ENCODE results near the gene TWSG1.
"Not testable (repeated sequence)": the region's sequence is repeated elsewhere in the genome, so short reads cannot be mapped to it uniquely, and the experiment has no call there.

Gene TWSG1

GRCh38 chr18:9428862-9429661 is 94.5 kb downstream of the TWSG1 start:
- DNase-seq, result no peak

DNA sequence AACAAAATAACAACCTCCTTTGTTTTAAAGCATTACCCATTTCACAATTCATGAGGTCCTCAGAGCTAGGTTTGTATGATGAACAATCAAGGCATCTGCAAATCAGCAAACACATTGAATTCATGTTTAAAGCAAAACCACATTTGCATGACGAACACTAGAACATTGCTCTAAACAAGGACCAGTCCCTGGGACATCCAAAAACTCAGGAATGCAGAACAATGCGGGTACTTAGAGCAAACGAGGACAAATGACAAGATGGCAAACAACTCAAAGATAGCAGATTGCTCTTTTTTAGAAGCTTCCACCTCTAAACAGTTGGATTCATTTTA is 95.1 kb downstream of the TWSG1 start:
- DNase-seq, result no peak

- not testable (repeated sequence) for DNase-seq
Observed at GRCh38 chr18:9430315-9430714, 95.7 kb downstream of the TWSG1 start.

DNA sequence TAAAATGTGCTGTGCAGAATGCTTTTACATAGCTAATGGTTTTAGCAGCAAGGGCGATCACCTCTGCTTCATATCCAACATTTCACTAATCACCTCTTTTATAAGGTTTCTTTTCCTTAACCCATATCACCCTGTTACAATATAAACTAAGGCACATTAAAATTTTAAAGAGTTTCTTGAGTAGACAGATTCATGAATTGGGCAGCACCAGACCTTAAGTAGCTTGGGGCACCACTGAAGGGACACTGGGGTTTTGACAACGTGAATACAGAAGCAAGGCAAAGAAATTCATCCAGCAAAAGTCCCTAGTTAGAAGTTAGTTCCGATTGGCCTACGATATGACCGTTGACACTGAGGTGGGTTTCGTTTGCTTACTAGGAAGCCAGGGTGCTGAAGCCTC is 96.7 kb downstream of the TWSG1 start:
- DNase-seq, result no peak

GRCh38 chr18:9433122-9433521 is 98.5 kb downstream of the TWSG1 start:
- DNase-seq, result peak; percentile 19 to 22

GRCh38 chr18:9433671-9434121 is 99.1 kb downstream of the TWSG1 start:
- peak; percentile 14 to 30 for DNase-seq

- no peak for DNase-seq
Observed at GRCh38 chr18:9434122-9434701, 99.6 kb downstream of the TWSG1 start.

- DNase-seq, result no peak
Observed at GRCh38 chr18:9435041-9435440, 100.5 kb downstream of the TWSG1 start.

DNA sequence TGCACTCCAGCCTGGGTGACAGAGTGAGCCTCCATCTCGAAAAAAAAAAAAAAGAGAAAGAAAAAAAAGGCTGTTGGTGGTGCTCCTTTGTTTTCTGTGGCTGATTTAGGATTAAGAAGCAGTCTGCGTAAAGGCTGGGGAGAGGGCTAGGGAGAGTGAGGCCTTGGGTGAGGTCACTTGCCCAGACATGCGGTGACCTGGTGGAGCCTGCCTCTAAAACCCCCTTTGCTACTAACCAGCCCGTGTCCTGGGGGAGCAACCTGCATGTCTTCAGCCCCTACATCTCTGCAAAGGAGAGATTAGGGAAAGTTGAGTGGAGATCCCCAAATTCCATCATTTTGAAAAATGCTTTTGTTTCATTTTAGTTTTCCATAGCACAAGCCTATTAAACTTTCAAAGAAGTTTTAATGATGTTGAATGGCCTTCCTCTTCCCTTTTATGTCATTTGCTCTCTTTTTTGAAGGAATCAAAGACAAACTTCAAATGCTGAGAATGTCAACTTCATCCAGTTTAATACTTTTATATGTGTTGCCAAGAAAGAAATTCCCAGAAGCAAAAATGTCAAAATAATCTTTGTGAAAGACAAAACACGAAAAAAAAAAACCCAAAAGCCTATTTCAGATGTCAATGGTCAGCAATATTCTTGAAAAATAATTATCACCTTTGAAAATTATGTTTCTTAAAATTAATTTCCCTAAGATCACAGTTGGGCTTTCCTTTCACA is 101.8 kb downstream of the TWSG1 start:
- DNase-seq, result no peak

DNA sequence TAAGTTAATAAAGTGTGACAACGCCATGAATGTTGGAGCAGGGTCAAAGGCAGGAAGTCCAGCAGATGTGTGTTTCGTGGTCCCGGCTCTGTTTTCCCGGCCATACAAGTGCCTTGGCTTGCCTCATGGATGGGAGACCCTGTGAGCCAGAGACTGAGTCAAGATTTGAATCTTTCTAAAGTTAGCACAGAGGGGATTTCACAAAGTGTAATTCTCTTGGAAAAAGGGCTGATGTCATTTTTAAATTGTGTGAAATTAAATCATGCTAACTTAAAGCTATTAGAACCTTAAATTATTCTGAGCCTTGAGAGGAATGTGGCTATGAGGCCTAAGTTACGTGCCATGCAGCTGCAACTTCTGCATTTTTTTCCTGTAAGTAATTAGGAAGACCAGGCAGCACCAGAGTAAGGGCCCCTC is 102.5 kb downstream of the TWSG1 start:
- peak; percentile 1 to 13 for DNase-seq

- DNase-seq, result no peak
Observed at GRCh38 chr18:9437672-9438071, 103.1 kb downstream of the TWSG1 start.

DNA sequence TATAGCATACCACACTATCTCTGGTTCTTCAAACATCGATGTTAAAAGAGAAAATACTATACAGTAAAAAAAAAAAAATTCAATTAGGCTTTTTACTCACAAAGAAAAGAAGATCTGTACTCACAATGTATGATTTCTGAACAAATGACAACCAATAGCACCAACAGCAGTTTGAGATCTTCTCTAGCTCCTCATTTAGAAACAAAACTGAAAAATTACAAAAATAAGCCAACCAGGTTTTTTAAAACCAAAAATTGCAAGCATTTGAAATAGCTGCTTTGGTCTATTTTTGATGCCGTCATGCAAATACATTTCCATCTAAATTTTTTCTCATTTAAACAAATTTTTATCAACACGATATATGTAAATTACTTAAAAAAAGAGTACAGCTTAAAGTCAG is 106.5 kb downstream of the TWSG1 start:
- DNase-seq, result no peak

GRCh38 chr18:9444549-9444948 is 110.0 kb downstream of the TWSG1 start:
- DNase-seq, result no peak

DNA sequence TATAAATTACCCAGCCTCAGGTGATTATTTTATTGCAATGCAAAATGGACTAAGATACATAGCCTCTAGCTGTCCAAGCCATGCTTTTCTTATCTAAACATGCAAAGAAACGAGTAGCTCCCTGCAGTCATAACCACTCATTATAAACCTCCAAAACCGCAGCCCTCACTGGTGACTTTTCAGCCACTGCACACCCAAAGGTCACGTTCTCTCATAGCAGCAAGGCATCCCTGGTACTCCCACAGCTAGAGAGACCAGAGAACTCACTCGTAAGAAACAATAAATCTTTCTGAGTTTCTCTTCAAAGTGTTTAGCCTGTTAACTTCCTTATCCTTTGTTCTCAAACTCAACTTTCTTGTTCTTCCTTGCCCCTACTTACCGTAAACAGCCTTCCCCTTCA is 112.3 kb downstream of the TWSG1 start:
- DNase-seq, result no peak

- no peak for DNase-seq
Observed at GRCh38 chr18:9447334-9447733, 112.8 kb downstream of the TWSG1 start.

DNA sequence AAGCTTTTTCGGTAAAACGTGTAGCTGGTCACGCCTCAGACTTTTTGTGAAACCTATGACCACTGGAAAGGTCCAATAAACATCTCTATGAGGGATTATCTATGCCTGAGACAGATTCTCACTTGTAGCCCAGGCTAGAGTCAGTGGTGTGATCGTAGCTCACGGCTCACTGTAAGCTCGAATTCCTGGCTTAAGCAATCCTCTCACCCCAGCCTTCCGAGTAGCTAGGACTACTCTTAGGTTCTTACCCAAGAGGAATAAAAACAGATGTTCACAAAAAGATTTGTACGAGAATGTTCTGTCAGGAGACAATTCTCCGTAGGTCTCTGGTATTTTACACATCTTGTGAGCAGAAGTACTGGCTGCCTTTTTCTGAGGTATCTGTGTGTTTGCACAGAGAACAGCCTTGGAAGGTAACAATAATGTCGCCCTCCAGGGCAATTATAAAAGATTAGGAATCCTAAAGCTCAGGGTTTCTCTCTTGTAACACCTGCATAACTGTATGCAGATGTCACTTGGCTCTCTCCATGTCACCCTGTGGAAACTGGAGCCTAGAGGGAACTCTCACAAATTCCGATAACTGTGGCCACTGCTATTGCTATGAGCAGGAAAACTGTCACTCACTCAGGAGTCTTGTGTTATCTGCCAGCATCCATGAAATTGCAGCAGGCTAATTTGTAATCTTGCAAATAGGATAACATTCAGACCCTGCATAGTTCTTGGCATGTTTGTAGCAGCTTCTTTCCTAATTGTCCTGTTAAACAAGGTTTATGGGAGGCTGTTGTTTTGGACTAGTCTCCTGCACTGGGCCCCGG is 115.2 kb downstream of the TWSG1 start:
- DNase-seq, result no peak

DNA sequence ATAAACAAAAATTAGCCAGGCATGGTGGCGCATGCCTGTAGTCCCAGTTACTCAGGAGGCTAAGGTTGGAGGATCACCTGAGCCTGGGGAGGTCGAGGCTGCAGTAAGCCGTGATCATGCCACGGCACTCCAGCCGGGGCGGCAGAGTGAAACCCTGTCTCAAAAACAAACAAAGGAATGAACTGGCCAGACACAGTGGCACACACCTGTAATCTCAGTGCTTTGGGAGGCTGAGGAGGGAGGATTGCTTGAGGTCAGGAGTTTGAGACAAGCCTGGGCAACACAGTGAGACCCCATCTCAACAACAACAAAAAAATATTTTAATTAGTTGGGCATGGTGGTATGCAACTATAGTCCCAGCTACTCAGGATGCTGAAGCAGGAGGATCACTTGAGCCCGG is 116.3 kb downstream of the TWSG1 start:
- not testable (repeated sequence) for DNase-seq
